ENCODE results near the gene SECISBP2.

GRCh38 chr9:89360465-89360864 lies 42.2 kb downstream of the SECISBP2 start:
- TF ChIP-seq EZH2 (IDR thresholded peaks at IDR 0.05), result no peak
- TF ChIP-seq CTCF (IDR thresholded peaks at IDR 0.05), result no peak
